ENCODE measurements around the gene ARHGAP33.

GRCh38 chr19:35727053-35727955 lies 48.1 kb upstream of the ARHGAP33 start:
- no peak for TF ChIP-seq USF1 (CRISPR knock-in tag; IDR thresholded peaks at IDR 0.05)
- no peak for TF ChIP-seq E2F1 (CRISPR knock-in tag; IDR thresholded peaks at IDR 0.05)
- TF ChIP-seq NR2C2 (CRISPR knock-in tag; IDR thresholded peaks at IDR 0.05), result no peak
- no peak for TF ChIP-seq CREB1 (CRISPR knock-in tag; IDR thresholded peaks at IDR 0.05)
- TF ChIP-seq CTCF (IDR thresholded peaks at IDR 0.05), result no peak
- TF ChIP-seq ARID4B (CRISPR knock-in tag; IDR thresholded peaks at IDR 0.05; ENCODE audit: borderline replicate concordance), result no peak
- TF ChIP-seq FOXJ3 (CRISPR knock-in tag; IDR thresholded peaks at IDR 0.05; ENCODE audit: borderline replicate concordance), result no peak
- no peak for TF ChIP-seq USF2 (CRISPR knock-in tag; IDR thresholded peaks at IDR 0.05)
- TF ChIP-seq SMAD3 (CRISPR knock-in tag; IDR thresholded peaks at IDR 0.05; ENCODE audit: borderline replicate concordance), result no peak
- no peak for TF ChIP-seq ATF3 (CRISPR knock-in tag; conservative IDR thresholded peaks at IDR 0.05)

Measured in WTC11 (cell line).